Panc1 (cell line): Measurements from ENCODE around the gene RNF114. TPM values are rescaled to one million over a fixed set of nuclear protein-coding genes. Genes with fewer than 3 reads are reported as not detected.

Experiments
- ATAC-seq: fragments of 200-7000 bp; cut with Tn5 transposase; 2 replicates; pipeline ENCODE4 v1.9.1; 2020; ENCODE audit warnings: mild to moderate bottlenecking, moderate library complexity
- BruUV-seq: library from RNA; stranded (reverse); fragments of 400-500 nt; replicated peaks from 2 replicates; lab custom pipeline; 2021; lab: Mats Ljungman, UMichigan
- CTCF ChIA-PET: fragments of 300-600 bp; sonication (Branson Sonifier 250); formaldehyde crosslinking; loops from one replicate; lab custom pipeline; 2022; ENCODE audit warnings: antibody characterized with exemption; lab: Charles Lee
- POLR2A ChIA-PET: fragments of 300-600 bp; sonication (Branson Sonifier 250); formaldehyde crosslinking; loops from one replicate; lab custom pipeline; 2022; ENCODE audit warnings: antibody characterized with exemption; lab: Charles Lee
- DNase-seq: peaks from one replicate; pipeline ENCODE4 v3.0.0-alpha.2; 2010; ENCODE audit warnings: low read depth, low spot score
- H3K27ac ChIP-seq: 2 replicates; pipeline ENCODE4 v1.5.1; 2011; ENCODE audit warnings: mild to moderate bottlenecking, low read length, inconsistent platforms
- H3K27me3 ChIP-seq: fragments of 200-500 bp; sonication (Bioruptor generic); 2 replicates; pipeline ENCODE4 v1.6.0; 2014; ENCODE audit warnings: low read length, inconsistent platforms; ENCODE audit not compliant: control insufficient read depth, insufficient read depth
- H3K36me3 ChIP-seq: fragments of 200-500 bp; sonication (Bioruptor generic); 2 replicates; pipeline ENCODE4 v1.5.1; 2014; ENCODE audit warnings: inconsistent platforms, mild to moderate bottlenecking, low read length, moderate library complexity; ENCODE audit not compliant: control insufficient read depth, insufficient read depth
- H3K4me1 ChIP-seq: 2 replicates; pipeline ENCODE4 v1.5.1; 2011; ENCODE audit warnings: inconsistent platforms, mild to moderate bottlenecking, low read length, moderate library complexity; ENCODE audit not compliant: control insufficient read depth, insufficient read depth
- H3K4me3 ChIP-seq, 2 experiments: 2 replicates each; pipeline ENCODE4 v1.5.1; 2011 to 2012; ENCODE audit warnings: low read depth in 2 of 2, low read length in 2 of 2, mild to moderate bottlenecking in 2 of 2, inconsistent platforms in 1 of 2, moderate library complexity in 1 of 2
- H3K9me3 ChIP-seq: fragments of 200-500 bp; sonication (Bioruptor generic); 2 replicates; pipeline ENCODE4 v1.5.1; 2014; ENCODE audit warnings: low read depth, mild to moderate bottlenecking, inconsistent platforms, low read length, moderate library complexity; ENCODE audit not compliant: control insufficient read depth, insufficient read depth
- CTCF ChIP-seq: fragments of 450-650 bp; IDR thresholded peaks from 2 replicates; pipeline ENCODE4 v1.5.1; 2017; ENCODE audit warnings: mild to moderate bottlenecking
- POLR2AphosphoS5 ChIP-seq: IDR thresholded peaks from 2 replicates; pipeline ENCODE4 v1.6.1; 2012; ENCODE audit warnings: mild to moderate bottlenecking, low read depth, low read length, moderate library complexity
- REST ChIP-seq, 2 experiments: IDR thresholded peaks; 2 replicates each; pipeline ENCODE4 v1.6.1; 2011 to 2012; ENCODE audit warnings: low read depth in 2 of 2, control low read depth in 1 of 2, low read length in 1 of 2, mild to moderate bottlenecking in 1 of 2, moderate library complexity in 1 of 2; ENCODE audit not compliant: insufficient read depth in 1 of 2
- SIN3A ChIP-seq: IDR thresholded peaks from 2 replicates; pipeline ENCODE4 v1.6.1; 2012; ENCODE audit warnings: low read depth, mild to moderate bottlenecking, low read length, moderate library complexity, borderline replicate concordance; ENCODE audit not compliant: insufficient read depth
- TCF7L2 ChIP-seq: IDR thresholded peaks from 2 replicates; pipeline ENCODE4 v1.6.1; 2011; ENCODE audit warnings: mild to moderate bottlenecking, low read depth, low read length, inconsistent platforms
- in situ Hi-C: cut with HindIII; loops from 2 replicates; pipeline ENCODE4 v1.10.0; 2016; ENCODE audit warnings: low sequenced_read_pairs, low pct_unique_long_range_greater_than_20kb
- intact Hi-C: fragments of 100-400 bp; cut with micrococcal nuclease; formaldehyde crosslinking; loops from one replicate; pipeline ENCODE4 v1.10.0; 2022; ENCODE audit not compliant: unreplicated experiment
- total RNA-seq: library from RNA; stranded (reverse); gene quantifications from one replicate; pipeline ENCODE4 v1.2.1, GENCODE V29; 2021; ENCODE audit not compliant: unreplicated experiment

RNF114 gene
- total RNA-seq, 1 experiment from 2014 or later, result 70.0 TPM

GRCh38 chr20:49948809-49949507 is 12.8 kb downstream of the RNF114 start:
- Histone ChIP-seq H3K36me3 (peaks cover 31% of the 10 kb centered on the region), H3K9me3 (no peaks in the 10 kb centered on the region), H3K27me3 (no peaks in the 10 kb centered on the region), H3K4me3 (no peak overlapping the region), H3K27ac (no peak overlapping the region), H3K4me1 (no peaks in the 10 kb centered on the region)
- BruUV-seq, result no TSS peak
- ATAC-seq (no peak), DNase-seq (no peak)
- ChIA-PET POLR2A (no interaction called here), CTCF (no interaction called here)
- intact Hi-C loops, result no loop called here
- no peak for TF ChIP-seq POLR2AphosphoS5
- TF ChIP-seq SIN3A, result no peak
- no peak for TF ChIP-seq TCF7L2
- no peak for TF ChIP-seq CTCF
- TF ChIP-seq REST (IDR thresholded peaks at IDR 0.05; ENCODE audit: insufficient read depth in 1 of 2, low read depth in 2 of 2, low read length in 1 of 2), result no peak
- in situ Hi-C loops, result no loop called here

- no peak for TF ChIP-seq TCF7L2
- no peak for TF ChIP-seq REST (IDR thresholded peaks at IDR 0.05; ENCODE audit: insufficient read depth in 1 of 2, low read depth in 2 of 2, low read length in 1 of 2)
- TF ChIP-seq CTCF, result no peak
- no peak for TF ChIP-seq SIN3A
- no peak for TF ChIP-seq POLR2AphosphoS5
- no peaks in the 10 kb centered on the region for H3K27me3 ChIP-seq
- no TSS peak for BruUV-seq
- intact Hi-C loops, result no loop called here
- no peaks in the 10 kb centered on the region for H3K4me1 ChIP-seq
- ChIA-PET POLR2A (no interaction called here), CTCF (interaction anchor here (1.1 to 1.3 kb wide), 2 partner anchors 14 to 120 kb away, joined by 3 read pairs; no protein-coding TSS in a partner anchor)
- in situ Hi-C loops, result no loop called here
- H3K9me3 ChIP-seq, result no peaks in the 10 kb centered on the region
- H3K27ac ChIP-seq, result no peak overlapping the region
- DNase-seq (no peak), ATAC-seq (0 out of 2 replicates have a peak, but pooled peaks have one; percentile 17)
- H3K36me3 ChIP-seq, result peaks cover 25% of the 10 kb centered on the region
- no peak overlapping the region for H3K4me3 ChIP-seq
These were observed 15.0 kb downstream of the RNF114 start for GRCh38 chr20:49951151-49951550.
